ENCODE data around the gene HOXD3. TPM values are rescaled to one million over a fixed set of nuclear protein-coding genes. Genes with fewer than 3 reads are reported as not detected.

The HOXD3 gene
- total and polyA plus RNA-seq, 2 of the 8 experiments (the other 6 are each of a cell fraction or from before 2014, with no cell fraction given): not detected

DNA sequence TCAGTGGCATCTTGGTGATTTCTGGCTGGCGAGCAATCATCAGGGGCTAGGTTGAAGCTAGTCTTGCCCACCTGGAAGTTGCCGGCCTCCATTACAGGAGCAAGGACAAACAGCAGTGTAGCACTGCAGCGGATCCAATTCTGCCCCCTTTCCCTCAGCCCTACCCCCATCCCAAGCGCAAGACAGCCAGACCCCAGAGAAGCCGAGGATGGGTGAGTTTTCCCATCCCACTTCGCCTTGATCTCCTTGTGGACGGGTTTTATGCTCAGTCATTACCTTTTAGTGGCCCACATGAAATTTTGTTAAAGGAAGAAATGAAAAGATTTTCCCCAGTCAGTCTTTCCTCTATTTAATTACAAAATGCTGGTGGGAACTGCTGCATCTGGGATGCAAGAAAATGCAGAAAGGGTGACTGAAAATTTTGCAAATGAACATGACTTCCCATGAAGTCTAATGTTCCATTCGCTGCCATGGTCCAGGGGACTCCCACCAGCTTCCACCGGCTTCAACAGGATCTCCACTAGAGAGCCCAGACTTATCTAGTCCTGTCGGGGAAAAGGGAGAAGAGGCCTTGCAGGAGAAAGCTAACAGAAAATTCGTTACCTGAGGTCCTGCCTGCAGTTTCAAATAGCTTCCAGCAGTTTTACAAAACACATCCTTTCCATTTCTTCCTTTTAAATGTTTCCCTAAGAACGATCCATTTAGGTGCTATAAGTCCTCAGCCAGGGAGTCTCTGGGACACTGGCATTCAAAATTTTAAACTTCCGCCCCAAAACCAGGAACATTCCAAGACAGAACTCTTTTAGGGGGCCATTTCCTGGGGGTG is 36.5 kb upstream of the HOXD3 start (continued):
- no peak for TF ChIP-seq KDM1A (IDR thresholded peaks at IDR 0.05; ENCODE audit: borderline replicate concordance, low read length)
